Breast epithelium (tissue), 4 donors: Measurements from ENCODE around the gene HACD1. TPM values are rescaled to one million over a fixed set of nuclear protein-coding genes. Genes with fewer than 3 reads are reported as not detected.
"Not testable (repeated sequence)": the region's sequence is repeated elsewhere in the genome, so short reads cannot be mapped to it uniquely, and the experiment has no call there.

ENCODE experiments used
- DNase-seq, 2 donors: peaks; one replicate each; pipeline ENCODE4 v3.0.0-alpha.2; 2019; ENCODE audit warnings: low spot score in 2 of 2
- H3K27ac ChIP-seq, 2 donors: fragments of 200-600 bp; sonication (generic) in 1 of 2; one replicate each; pipeline ENCODE4 v1.5.1; 2016 to 2019; ENCODE audit warnings: mild to moderate bottlenecking in 1 of 2
- H3K27me3 ChIP-seq, 2 donors: fragments of 200-600 bp; sonication (generic) in 1 of 2; one replicate each; pipeline versions ENCODE4 v1.5.1 to v1.6.0; 2017 to 2019; ENCODE audit warnings: control low read depth in 1 of 2, mild to moderate bottlenecking in 1 of 2
- H3K36me3 ChIP-seq: fragments of 200-600 bp; one replicate; pipeline ENCODE4 v1.5.1; 2019
- H3K4me1 ChIP-seq, 2 donors: fragments of 200-600 bp; sonication (generic); one replicate each; pipeline ENCODE4 v1.5.1; 2016 to 2019; ENCODE audit warnings: control low read depth in 1 of 2
- H3K4me3 ChIP-seq, 3 donors: fragments of 200-600 bp; sonication (generic); 1 replicate in 2 of 3; 2 replicates in 1 of 3; pipeline ENCODE4 v1.5.1; 2016 to 2019; ENCODE audit warnings: mild to moderate bottlenecking in 3 of 3, moderate library complexity in 2 of 3
- H3K9me3 ChIP-seq, 2 donors: fragments of 200-600 bp; sonication (generic) in 1 of 2; one replicate each; pipeline ENCODE4 v1.5.1; 2016 to 2019; ENCODE audit warnings: control low read depth in 1 of 2
- CTCF ChIP-seq, 3 donors: fragments of 450-650 bp; IDR thresholded peaks; one replicate each; pipeline ENCODE4 v1.5.1; 2016 to 2017; ENCODE audit warnings: antibody characterized with exemption in 3 of 3, mild to moderate bottlenecking in 3 of 3, moderate library complexity in 3 of 3
- POLR2A ChIP-seq: fragments of 450-650 bp; IDR thresholded peaks from one replicate; pipeline ENCODE4 v1.6.1; 2016; ENCODE audit warnings: antibody characterized with exemption, mild to moderate bottlenecking, moderate library complexity
- POLR2AphosphoS5 ChIP-seq, 3 donors: sonication (generic); formaldehyde crosslinking; IDR thresholded peaks; one replicate each; pipeline ENCODE4 v1.6.1; 2017; ENCODE audit warnings: antibody characterized with exemption in 3 of 3
- intact Hi-C: fragments of 100-400 bp; cut with DNase I; formaldehyde crosslinking; loops from one replicate; pipeline ENCODE4 v1.15.1; 2023; ENCODE audit warnings: low total_unique reads
- total RNA-seq, 3 donors: library from RNA; depleted of rRNA; stranded (reverse); fragments of >200 nt; gene quantifications; one replicate each; pipeline ENCODE4 v1.1.0, GENCODE V29; 2016

Gene HACD1
- total RNA-seq, 3 donors from 2014 or later, result 13.1 to 60.3 (median 13.2) TPM

- Histone ChIP-seq H3K36me3 (no peaks in the 10 kb centered on the region), H3K9me3 (no peaks in the 10 kb centered on the region), H3K27me3 (no peaks in the 10 kb centered on the region), H3K4me3 (no peak overlapping the region), H3K27ac (no peak overlapping the region), H3K4me1 (no peaks in the 10 kb centered on the region)
- intact Hi-C loops, result no loop called here
- TF ChIP-seq POLR2A, result no peak
- TF ChIP-seq POLR2AphosphoS5 (IDR thresholded peaks at IDR 0.05), result no peak
- no peak for TF ChIP-seq CTCF (IDR thresholded peaks at IDR 0.05)
- no peak for DNase-seq
Observed at GRCh38 chr10:17590969-17591645, 26.1 kb downstream of the HACD1 start.

DNA sequence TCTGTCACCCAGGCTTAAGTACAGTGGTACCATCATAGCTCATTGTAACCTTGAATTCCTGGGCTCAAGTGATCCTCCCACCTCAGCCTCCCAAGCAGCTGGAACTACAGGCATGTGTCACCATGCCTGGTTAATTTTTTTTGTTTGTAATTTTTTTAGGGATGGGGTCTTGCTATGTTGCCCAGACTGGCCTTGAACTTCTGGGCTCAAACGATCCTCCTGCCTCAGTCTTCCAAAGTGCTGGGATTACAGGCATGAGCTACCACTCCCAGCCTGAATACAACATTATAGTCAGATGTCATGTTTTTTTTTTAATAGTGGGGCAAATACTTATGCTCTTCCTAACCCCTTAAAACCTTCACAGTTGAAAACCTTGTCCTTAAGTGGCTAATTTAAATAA lies 27.9 kb downstream of the HACD1 start:
- DNase-seq, H3K9me3 ChIP-seq, H3K4me1 ChIP-seq, H3K27me3 ChIP-seq, H3K4me3 ChIP-seq, H3K27ac ChIP-seq, H3K36me3 ChIP-seq, intact Hi-C loops: not testable (repeated sequence)

- Histone ChIP-seq H3K4me3 (no peak overlapping the region), H3K27ac (no peak overlapping the region), H3K36me3 (no peaks in the 10 kb centered on the region), H3K27me3 (no peaks in the 10 kb centered on the region), H3K9me3 (no peaks in the 10 kb centered on the region), H3K4me1 (no peaks in the 10 kb centered on the region)
- intact Hi-C loops, result no loop called here
- DNase-seq, result no peak
- TF ChIP-seq POLR2A, result no peak
- TF ChIP-seq CTCF (IDR thresholded peaks at IDR 0.05), result no peak
- no peak for TF ChIP-seq POLR2AphosphoS5 (IDR thresholded peaks at IDR 0.05)
Observed at GRCh38 chr10:17588420-17588819, 28.8 kb downstream of the HACD1 start.

GRCh38 chr10:17587321-17587720 lies 29.9 kb downstream of the HACD1 start:
- H3K9me3 ChIP-seq, H3K27me3 ChIP-seq, H3K4me3 ChIP-seq, intact Hi-C loops, H3K36me3 ChIP-seq, DNase-seq, H3K4me1 ChIP-seq, H3K27ac ChIP-seq: not testable (repeated sequence)

DNA sequence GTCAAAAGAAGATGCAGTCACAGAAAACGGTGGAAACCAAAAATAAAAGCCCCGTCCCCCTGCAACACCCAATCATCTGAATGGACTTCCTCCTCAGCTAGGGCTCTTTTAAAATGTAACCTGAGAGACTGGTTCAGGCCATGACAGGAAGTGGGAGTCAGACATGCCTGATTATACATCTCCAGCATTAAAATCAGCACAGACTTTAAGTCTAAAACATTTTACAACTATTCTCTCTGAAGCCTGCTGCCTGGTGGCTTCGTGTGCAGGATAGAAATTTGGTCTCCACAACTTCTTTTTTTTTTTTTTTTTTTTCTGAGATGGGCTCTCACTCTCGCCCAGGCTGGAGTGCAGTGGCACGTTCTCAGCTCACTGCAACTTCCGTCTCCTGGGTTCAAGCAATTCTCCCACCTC lies 30.3 kb downstream of the HACD1 start:
- Histone ChIP-seq H3K27ac (no peak overlapping the region), H3K4me3 (no peak overlapping the region), H3K9me3 (no peaks in the 10 kb centered on the region), H3K36me3 (no peaks in the 10 kb centered on the region), H3K4me1 (no peaks in the 10 kb centered on the region), H3K27me3 (no peaks in the 10 kb centered on the region)
- no peak for DNase-seq
- TF ChIP-seq CTCF (IDR thresholded peaks at IDR 0.05), result no peak
- no peak for TF ChIP-seq POLR2AphosphoS5 (IDR thresholded peaks at IDR 0.05)
- TF ChIP-seq POLR2A, result no peak
- intact Hi-C loops, result no loop called here

- H3K36me3 ChIP-seq, result no peaks in the 10 kb centered on the region
- no peaks in the 10 kb centered on the region for H3K4me1 ChIP-seq
- H3K27me3 ChIP-seq, result no peaks in the 10 kb centered on the region
- H3K4me3 ChIP-seq, result no peak overlapping the region
- DNase-seq, result no peak
- H3K27ac ChIP-seq, result no peak overlapping the region
- intact Hi-C loops, result no loop called here
- TF ChIP-seq CTCF (IDR thresholded peaks at IDR 0.05) (no peak), POLR2AphosphoS5 (IDR thresholded peaks at IDR 0.05) (no peak), POLR2A (no peak)
- no peaks in the 10 kb centered on the region for H3K9me3 ChIP-seq
Observed at GRCh38 chr10:17585016-17585415, 32.2 kb downstream of the HACD1 start.
